OCI-LY7 (cell line): ENCODE data around the gene COCH.

Experiments used
- EZH2phosphoT487 ChIP-seq: fragments of 200-600 bp; sonication (generic); IDR thresholded peaks from 2 replicates; pipeline ENCODE4 v1.6.1; 2018; ENCODE audit warnings: low read depth, borderline replicate concordance, mild to moderate bottlenecking, mixed run types, antibody characterized with exemption, low read length, moderate library complexity, mixed read lengths
- TF ChIP-seq, protein P1 (sequence below): fragments of 200-600 bp; sonication (generic); conservative IDR thresholded peaks from 2 replicates; pipeline ENCODE4 v1.5.1; 2014; ENCODE audit warnings: mild to moderate bottlenecking, antibody characterized with exemption, low read length, moderate library complexity, mixed read lengths

DNA sequence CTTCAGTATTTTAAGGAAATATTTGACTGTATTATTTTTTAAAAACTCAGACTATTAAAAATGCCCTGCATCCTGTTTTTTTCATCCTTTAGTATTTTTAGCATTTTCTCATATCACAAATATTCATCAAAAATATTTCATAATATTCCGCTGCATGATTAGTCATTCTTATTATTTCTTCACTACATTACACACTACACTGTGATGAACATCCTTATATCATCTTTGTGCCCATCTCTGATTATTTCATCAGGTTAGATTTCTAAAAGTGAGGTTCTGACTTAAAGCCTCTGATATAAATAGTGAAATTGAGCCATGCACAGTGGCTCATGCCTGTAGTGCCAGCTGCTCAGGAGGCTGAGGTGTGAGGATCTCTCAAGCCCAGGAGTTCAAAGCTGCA, 8.1 kb downstream of the COCH start:
- TF ChIP-seq, protein P1, sequence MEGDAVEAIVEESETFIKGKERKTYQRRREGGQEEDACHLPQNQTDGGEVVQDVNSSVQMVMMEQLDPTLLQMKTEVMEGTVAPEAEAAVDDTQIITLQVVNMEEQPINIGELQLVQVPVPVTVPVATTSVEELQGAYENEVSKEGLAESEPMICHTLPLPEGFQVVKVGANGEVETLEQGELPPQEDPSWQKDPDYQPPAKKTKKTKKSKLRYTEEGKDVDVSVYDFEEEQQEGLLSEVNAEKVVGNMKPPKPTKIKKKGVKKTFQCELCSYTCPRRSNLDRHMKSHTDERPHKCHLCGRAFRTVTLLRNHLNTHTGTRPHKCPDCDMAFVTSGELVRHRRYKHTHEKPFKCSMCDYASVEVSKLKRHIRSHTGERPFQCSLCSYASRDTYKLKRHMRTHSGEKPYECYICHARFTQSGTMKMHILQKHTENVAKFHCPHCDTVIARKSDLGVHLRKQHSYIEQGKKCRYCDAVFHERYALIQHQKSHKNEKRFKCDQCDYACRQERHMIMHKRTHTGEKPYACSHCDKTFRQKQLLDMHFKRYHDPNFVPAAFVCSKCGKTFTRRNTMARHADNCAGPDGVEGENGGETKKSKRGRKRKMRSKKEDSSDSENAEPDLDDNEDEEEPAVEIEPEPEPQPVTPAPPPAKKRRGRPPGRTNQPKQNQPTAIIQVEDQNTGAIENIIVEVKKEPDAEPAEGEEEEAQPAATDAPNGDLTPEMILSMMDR, result no peak
- no peak for TF ChIP-seq EZH2phosphoT487
